ENCODE measurements around the gene CCNF.

- no peak for TF ChIP-seq PPARA (CRISPR knock-in tag; IDR thresholded peaks at IDR 0.05; ENCODE audit: borderline replicate concordance)
- no peak for TF ChIP-seq ESRRG (CRISPR knock-in tag; IDR thresholded peaks at IDR 0.05)
- no peak for TF ChIP-seq SNAI2 (CRISPR knock-in tag; IDR thresholded peaks at IDR 0.05)
- TF ChIP-seq OSR1 (CRISPR knock-in tag; IDR thresholded peaks at IDR 0.05) = no peak
- no peak for TF ChIP-seq PATZ1 (CRISPR knock-in tag; IDR thresholded peaks at IDR 0.05; ENCODE audit: borderline replicate concordance)
Observed at GRCh38 chr16:2450975-2451381, 21.7 kb downstream of the CCNF start.

Data from SK-N-SH treated with all-trans-retinoic acid at 6 μM for 48 hours (cell line).